Measurements from ENCODE around the gene ADH4. TPM values are rescaled to one million over a fixed set of nuclear protein-coding genes. Genes with fewer than 3 reads are reported as not detected.

The ADH4 gene
- total RNA-seq, 2 experiments from 2014 or later, result not detected

GRCh38 chr4:99078931-99079624 lies 65.0 kb downstream of the ADH4 start:
- Mint-ChIP-seq H3K4me1 (peaks cover 6% of the 10 kb centered on the region), H3K36me3 (peaks cover 21% of the 10 kb centered on the region), H3K27ac (no peak overlapping the region), H3K4me3 (no peak overlapping the region), H3K9me3 (no peaks in the 10 kb centered on the region), H3K27me3 (no peaks in the 10 kb centered on the region)
- DNase-seq, result no peak

- Mint-ChIP-seq H3K36me3 (peaks cover 21% of the 10 kb centered on the region), H3K4me1 (peaks cover 6% of the 10 kb centered on the region), H3K27ac (no peak overlapping the region), H3K9me3 (no peaks in the 10 kb centered on the region), H3K27me3 (no peaks in the 10 kb centered on the region), H3K4me3 (no peak overlapping the region)
- no peak for DNase-seq
Observed at GRCh38 chr4:99078336-99078735, 65.8 kb downstream of the ADH4 start.

- Mint-ChIP-seq H3K4me1 (peaks cover 6% of the 10 kb centered on the region), H3K9me3 (no peaks in the 10 kb centered on the region), H3K36me3 (peaks cover 21% of the 10 kb centered on the region), H3K27me3 (no peaks in the 10 kb centered on the region), H3K27ac (no peak overlapping the region), H3K4me3 (no peak overlapping the region)
- no peak for DNase-seq
Observed at GRCh38 chr4:99077177-99077576, 66.9 kb downstream of the ADH4 start.

GRCh38 chr4:99076292-99076976 lies 67.7 kb downstream of the ADH4 start:
- peaks cover 5% of the 10 kb centered on the region for H3K4me1 Mint-ChIP-seq
- H3K4me3 Mint-ChIP-seq, result no peak overlapping the region
- H3K36me3 Mint-ChIP-seq, result peaks cover 21% of the 10 kb centered on the region
- DNase-seq, result no peak
- no peaks in the 10 kb centered on the region for H3K9me3 Mint-ChIP-seq
- H3K27ac Mint-ChIP-seq, result peak overlapping the region; percentile 3
- no peaks in the 10 kb centered on the region for H3K27me3 Mint-ChIP-seq

GRCh38 chr4:99074816-99075215 lies 69.3 kb downstream of the ADH4 start:
- no peaks in the 10 kb centered on the region for H3K9me3 Mint-ChIP-seq
- H3K4me3 Mint-ChIP-seq, result no peak overlapping the region
- no peak for DNase-seq
- peak overlapping the region; percentile 29 for H3K27ac Mint-ChIP-seq
- no peaks in the 10 kb centered on the region for H3K27me3 Mint-ChIP-seq
- peaks cover 19% of the 10 kb centered on the region for H3K36me3 Mint-ChIP-seq
- H3K4me1 Mint-ChIP-seq, result peaks cover 5% of the 10 kb centered on the region

Other genes with a start within 250 kb of the ADH4 start
- gene EIF4E, start 215.2 kb downstream of the ADH4 start, total RNA-seq, result 100 to 1,000 TPM; 179 to 181 TPM
- gene METAP1, start 148.6 kb downstream of the ADH4 start, total RNA-seq, result 10 to 100 TPM; 68.7 to 71.5 TPM
- 100 to 1,000 TPM; 115 to 121 TPM for gene ADH5, start 55.5 kb downstream of the ADH4 start, total RNA-seq
- gene ADH6, start 74.9 kb upstream of the ADH4 start, total RNA-seq, result not detected
- not detected for gene ADH1A, start 146.7 kb upstream of the ADH4 start, total RNA-seq
- gene ADH1B, start 177.1 kb upstream of the ADH4 start, total RNA-seq, result not detected
- not detected for gene ADH1C, start 208.4 kb upstream of the ADH4 start, total RNA-seq

Data from activated naive CD8-positive, alpha-beta T cell treated with anti-CD3 and anti-CD28 coated beads for 36 hours (primary cell).